Left kidney (tissue), 2 donors: ENCODE data around the gene SSH3. TPM values are rescaled to one million over a fixed set of nuclear protein-coding genes. Genes with fewer than 3 reads are reported as not detected.

Source experiments
- DNase-seq: peaks from one replicate; pipeline ENCODE4 v3.0.0-alpha.2; 2013
- polyA plus RNA-seq: library from polyadenylated mRNA; unstranded; fragments of 120-200 nt; gene quantifications from one replicate; pipeline ENCODE4 v1.2.1, GENCODE V29; 2013; ENCODE audit not compliant: insufficient read length

The SSH3 gene
- polyA plus RNA-seq, 1 donor, result 22.8 TPM

DNA sequence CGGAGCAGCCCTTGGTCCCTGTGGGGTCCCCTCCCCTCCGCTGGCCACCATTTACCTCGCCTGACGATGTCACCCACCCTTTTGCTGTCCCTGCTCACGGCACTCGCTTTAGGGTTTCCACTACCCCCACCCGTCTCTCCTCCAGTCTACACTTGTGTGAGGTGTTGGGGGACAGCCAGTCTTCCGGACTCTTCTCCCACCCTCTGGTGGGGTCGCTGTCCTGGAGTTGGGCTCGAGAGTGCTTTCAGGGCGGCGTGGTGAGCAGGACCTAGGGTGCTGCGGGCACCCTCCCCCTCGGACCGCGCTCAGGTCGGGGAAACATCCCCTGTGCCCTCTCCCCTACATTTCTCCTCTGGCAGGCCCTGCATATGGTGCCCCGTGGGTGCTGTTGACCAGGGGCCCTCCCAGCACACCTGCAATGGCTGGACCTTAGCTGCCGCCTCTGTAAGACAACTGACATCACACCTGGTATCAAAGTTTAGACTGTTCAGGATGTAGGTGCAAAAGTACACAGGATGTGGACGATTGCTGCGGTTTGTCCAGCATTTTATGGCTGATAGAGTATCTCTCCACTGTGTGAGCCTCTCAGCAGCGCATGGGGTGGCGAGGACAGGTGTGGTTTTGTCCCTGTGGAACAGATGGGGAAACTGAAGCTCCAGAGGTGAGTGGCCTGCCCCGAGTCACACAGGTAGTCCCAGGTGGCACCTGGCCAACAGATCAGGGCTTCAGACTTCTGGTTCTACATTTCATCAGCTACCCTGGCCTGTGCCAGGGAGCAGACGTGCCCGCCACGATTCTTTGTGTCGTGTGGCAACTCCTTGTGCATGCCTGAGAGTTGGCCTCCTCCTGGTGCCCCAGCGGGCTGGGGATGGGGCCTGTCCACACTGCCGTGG is 35.9 kb upstream of the SSH3 start:
- no peak for DNase-seq

DNA sequence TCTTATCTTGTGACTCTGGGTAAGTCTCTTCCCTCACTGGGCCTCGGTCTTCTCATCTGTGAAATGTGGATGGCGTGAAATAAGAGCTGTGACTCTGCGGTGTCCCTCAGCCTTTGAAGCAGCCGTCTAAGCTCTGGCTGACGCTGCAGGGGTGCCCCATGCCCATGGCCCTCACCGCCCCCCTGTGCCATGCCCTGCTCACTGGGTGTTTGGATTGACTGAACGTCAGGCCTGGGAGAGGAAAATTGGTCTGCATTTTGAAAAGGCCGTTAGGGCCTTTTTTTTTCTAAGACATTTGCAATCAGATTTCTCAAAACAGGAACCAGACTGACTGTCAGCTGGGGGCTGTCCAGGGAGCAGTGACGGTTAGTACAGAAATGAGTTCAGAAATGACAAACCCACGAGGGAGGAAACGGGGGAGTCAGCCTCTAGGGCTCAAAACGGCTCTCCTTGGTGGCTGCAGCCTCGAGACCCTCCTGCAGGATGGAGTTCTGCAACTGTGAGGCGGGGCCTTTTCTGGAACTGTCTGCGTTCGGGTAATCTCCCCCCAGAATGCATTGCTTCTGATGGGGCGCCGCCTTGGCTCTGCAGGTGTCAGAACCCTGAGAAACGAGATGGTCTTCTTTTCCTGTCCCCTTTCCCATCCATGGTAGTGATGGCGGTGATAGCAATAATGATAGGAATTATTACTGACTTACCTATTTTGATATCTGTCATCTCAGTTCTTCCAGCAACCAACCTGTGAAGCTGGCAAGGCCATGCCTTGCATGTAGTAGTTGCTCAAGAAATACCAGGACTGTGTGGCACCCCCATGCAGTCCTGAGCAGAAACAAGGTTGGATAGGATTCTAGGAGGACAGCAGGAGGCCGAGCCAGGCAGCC is 35.0 kb upstream of the SSH3 start:
- DNase-seq, result no peak

DNA sequence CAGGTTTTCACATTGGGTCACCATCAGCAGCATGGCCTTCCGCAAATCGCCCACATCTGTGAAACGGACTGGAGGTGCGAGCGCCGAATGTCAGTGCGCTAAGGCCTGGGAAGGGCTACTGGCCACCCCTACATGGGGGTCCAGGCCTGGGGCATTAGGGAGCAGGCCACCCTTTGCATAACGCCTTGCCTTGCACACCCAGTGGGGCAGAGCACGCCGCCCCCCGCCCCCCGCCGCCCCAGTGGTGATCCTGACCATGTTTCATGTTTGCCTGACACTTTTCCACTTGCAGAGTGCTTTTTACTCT is 34.4 kb upstream of the SSH3 start:
- DNase-seq, result no peak

DNA sequence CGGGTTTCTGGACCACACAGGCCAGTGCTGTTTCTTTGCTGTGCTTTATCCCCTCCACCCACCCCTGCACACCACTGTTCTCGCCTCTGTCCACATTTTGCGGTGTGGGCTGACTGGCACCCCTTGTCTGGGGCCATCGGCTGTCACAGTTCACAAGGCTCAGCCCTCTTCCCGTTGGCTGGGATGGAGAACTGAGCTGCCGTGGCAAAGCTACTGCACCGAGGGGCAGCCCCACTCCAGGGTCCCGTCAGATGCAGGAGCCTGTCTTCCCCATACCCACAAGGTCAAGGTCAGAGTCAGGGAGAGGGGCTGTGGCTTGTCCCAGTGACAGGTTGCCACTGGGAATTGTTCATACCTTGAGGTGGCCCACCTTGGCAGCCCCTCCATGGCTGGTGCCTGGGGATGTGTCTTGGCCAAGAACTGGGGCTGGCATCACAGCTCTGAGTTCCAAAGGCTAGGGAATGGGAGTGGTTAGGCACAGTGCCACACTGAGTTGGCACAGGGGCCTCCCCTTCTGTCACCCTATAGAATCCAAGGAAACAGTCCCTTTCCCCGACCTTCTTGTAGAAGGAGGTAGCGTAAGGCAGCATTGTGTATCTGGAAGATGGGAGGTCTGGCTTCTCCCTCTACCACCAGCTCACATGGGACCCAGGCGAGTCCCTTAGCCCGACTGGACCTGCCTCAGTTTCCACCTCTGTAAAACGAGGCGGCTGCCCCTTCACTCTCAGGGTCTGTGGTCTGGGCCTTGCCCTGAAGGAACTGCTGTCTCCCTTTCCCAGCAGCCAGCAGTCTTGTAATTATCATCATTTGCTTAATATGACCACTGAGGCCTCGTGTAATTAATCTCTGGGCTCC is 33.7 kb upstream of the SSH3 start:
- no peak for DNase-seq

DNA sequence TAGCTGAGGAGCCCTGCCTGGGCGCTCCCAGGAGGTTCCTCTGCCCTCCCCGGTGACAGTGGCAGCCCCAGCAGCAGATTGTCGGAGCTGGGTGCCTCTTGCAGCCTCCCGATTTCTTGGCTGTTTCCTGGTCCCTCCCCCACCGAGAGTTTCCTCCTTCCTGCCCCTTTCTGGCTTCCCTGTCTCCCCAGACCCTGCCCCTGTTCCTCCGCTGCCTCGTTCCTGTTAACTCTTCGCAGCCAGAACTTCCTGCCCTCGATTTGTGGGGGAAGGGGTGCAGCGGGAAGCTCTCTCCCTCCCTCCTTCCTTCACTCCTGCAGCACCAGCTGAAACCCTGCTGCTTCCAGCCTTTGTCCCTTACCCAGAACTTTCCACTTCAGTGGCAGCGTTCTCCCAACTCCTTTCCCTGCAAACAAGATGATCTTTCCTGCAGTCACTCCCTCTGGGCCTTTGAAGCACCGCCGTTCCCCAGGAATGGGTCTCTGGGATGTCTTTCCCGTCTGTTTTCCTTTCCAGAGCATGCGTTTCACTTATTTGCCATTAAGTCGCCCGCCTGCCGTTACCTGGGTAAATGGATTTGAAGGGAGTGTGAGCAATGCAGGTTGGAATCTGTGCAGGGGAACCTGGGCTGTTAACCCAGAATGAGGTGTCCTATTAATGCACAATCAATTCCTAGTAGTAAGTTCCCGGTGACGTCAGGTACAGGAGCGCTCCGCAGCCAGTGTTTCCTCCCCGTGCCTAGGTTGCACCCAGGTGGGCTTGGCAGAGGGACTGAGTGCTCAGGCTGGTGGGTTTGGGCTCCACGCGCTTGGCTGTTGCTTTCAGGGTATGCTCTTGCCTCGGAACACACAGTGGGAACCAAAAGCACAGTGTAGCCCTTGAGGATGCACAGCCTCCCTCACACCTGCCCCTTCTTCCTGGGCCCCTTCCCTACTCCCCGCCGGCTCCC is 32.8 kb upstream of the SSH3 start:
- no peak for DNase-seq

DNA sequence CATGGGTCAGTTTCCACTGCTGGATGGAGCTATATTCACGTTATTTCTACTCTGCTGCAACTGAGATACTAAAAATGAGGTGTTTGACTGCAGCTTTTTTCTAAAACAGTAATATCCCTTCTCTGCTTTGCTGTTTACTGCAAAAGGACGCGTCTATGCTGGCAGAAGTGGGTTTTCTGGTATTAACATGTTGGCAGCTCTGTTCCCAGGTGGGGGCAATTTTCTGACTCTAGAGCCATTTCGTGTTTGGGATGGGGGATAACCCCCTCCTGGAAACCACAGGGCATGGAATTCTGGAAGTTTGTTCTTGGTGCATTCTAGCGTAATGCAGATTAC is 32.2 kb upstream of the SSH3 start:
- no peak for DNase-seq

DNA sequence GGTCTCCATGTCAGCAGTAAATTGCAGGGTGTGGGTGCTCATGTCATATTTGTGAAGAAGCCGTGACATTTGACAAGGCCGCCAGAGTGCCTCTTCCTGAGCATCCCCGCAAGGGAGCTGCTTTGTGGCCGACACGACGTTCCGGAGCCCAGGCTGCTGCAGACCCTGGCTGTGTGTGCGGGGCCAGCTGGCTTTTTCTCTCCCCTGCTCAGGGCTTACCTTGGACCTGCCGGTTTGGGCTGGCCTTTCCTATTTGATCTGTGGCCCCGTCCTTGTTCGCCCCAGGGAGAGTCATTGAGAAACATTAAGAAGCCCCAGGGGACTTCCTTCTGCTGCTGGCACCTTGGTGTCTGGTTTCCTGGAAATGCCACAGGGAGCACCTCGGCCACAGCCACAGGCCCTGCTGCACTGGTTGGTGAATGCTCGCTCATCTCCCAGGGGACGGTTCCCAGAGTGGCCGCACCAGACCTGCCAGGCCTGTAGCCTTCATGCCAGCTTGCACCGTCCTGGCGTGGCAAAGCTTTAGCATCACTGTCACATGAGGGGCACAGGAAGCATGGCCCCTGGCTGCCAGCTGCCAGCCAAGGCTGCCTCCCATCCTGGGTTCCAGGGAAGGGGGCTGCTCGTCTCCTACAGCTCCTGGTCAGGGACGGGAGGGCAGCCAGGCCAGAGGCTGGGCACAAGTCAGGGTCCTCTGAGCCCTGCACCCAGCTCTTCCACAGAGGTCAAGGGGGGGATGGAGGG is 31.6 kb upstream of the SSH3 start:
- DNase-seq, result no peak

DNA sequence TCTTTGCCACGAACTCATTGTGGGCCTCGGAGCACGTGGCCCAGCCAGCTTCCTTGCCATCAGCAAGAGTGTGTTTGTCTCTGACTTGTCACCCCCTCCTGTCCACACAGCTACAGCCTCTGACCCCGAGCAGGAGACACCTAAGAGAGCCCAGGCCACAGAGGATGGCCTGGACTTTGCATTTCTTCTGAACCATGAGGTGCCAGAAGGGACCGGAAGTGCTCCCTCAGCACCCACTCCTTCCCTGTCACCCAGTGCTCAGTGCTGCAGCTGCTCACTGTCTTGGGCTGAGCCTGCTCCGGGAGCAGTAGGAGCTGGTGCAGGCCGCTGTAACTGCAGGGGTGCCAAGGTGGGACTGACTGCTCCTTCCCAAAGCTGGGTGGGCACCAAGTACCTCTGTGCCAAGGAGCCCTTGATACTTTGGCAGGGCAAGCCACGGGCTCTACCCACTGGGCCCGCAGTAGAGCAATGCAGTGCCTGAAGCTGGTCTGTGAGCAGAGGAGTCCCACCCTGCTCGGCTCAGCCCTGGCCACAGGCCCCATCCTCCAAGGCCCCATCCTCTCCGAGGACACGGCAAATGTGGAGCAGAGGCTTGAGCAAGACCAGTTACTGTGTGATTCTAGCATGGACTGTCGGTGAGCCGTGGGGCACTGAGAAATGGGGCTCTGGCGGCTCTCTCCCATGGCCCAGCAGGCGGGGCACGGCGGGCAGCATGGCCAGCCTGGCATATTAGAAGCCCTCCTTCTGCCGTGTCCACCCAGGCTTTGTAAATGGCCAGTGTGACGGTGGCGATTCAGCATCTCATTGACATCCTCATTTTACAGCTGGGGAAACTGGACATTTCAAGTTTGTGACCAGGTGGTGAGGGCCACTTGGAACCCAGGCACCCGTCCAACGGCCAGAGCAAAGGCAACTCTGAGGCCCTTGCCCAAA is 30.7 kb upstream of the SSH3 start:
- DNase-seq, result no peak

DNA sequence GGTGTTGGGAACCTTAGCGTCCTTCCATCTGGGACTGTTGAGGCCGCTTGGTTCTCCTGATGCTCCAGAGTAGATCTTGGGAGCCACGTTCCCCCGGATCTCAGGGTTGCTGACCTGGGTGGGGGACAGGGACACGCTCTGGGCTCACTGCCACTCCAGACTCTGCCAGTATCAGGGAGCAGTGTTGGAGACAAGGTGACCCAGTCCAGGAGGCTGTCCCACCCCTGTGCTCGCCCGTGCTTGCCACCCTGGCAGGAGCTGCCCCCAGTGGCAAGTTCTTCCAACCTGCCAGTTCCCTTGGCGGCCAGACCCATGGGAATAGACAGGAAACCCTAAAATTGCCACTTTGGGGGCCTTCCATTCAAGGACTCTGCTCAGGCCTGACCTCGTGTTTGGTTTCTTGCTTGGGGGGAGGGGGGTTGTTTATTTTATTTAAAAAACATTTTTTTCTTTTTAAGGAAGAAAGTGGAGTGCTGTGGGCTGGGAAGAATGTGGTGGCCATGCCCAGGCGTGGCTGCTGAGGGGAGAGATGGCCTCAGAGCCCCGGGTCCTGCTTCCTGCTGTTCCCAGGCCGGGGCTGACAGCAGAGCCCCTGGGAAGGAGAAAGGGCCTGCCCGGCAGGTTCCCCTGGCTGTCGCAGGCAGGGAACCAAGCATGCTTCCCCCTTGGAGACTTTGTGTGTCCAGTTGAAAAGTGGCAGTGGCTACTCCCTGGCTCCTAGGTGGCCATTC is 29.9 kb upstream of the SSH3 start:
- no peak for DNase-seq

DNA sequence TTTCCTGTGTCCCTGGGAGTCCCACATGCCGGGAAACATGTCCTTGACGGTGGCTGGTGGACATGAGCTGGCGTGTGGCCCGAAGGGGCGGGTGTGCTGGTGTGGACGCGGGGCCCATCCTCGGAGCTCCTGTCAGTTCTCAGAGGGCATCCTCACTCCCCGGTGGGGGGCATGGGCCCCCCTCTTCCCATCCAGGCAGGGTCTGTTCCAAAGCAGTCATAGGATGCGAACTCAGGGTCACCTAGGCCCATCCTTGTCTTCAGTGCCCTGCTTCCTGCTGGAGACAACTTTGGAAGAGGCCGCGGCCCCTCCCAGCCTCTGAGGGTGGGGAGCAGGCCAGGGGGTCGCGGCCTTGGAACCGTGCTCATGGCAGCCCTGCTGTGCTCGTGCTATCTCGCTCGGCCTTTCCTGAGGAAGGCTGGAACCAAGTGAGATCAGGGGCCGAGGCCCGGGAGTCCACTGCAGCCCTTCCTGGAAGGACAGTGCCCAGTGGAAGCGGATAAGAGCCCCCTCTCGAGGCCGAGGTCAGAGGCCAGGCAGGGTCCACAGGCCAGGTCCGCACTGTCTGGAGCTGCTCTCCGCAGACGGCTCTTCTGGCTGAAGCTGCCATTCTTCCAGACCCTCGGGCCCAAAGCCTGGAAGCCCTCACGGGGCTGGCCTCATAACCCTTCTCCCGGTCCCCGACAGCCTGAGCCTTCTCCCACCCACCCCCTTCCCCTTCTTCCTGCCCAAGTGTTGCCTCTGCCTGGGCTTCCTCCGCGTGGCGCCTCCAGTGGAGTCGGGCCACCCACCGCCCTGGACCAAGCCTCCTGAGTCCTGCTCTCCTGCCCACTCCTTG is 28.3 kb upstream of the SSH3 start:
- DNase-seq, result no peak

DNA sequence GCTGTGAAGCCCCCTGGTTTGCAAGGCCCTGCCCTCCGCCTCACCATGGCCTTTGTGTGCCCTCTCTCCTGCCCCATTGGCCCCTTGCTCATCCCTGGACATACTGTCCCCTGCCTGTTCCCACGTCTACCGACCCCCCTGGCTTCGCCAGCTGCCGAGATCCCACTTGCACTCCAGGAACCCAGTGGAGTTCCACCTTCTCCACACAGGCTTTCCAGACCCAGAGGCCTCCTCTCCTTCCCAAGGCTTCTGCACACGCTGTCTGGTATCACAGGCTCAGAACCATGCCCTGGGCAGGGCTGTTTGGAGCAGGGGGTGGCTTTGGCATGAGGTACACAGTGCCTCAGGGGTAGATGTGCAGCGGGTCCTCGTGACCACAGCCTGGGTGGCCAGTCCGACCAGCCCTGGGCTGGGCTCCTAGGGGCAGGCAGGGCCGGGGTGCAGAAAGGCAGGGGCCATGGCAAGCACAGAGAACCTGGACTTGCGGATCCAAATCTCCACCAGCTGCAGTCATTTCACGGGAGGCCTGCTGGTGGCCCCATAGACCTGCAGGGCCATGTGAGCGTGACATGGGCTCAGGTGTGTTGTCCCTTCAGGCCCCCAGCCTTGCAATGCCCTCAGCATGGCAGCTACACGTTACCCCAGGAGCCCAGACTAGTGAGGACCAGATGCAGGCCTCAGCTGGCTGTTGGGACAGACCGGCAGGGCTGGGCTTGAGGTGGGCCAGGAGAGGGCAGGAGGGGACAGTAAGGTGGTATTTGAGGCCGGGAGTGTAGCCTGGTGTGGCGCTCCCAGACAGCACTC is 27.5 kb upstream of the SSH3 start:
- no peak for DNase-seq

DNA sequence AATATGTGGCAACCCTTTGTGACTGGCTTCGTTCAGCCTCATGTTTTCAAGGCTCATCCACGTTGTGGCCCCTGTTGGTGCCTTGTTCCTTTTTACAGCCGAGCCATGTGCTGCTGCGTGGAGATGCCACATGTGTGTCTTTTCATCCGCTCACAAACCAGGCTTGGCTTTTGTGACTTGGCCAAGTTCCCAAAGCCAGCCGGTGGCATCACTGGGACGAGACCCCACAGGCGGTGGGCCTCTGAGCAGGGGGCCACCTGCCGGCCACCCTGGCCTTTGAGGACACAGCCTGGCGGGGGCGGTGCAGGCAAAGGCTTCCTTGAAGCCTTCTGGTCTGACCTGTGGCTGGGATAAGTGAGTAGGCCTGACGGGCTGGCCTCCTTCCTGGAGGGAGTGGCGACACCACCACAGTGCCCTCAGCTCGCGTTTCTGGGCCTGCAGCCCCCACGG is 26.5 kb upstream of the SSH3 start:
- DNase-seq, result no peak

DNA sequence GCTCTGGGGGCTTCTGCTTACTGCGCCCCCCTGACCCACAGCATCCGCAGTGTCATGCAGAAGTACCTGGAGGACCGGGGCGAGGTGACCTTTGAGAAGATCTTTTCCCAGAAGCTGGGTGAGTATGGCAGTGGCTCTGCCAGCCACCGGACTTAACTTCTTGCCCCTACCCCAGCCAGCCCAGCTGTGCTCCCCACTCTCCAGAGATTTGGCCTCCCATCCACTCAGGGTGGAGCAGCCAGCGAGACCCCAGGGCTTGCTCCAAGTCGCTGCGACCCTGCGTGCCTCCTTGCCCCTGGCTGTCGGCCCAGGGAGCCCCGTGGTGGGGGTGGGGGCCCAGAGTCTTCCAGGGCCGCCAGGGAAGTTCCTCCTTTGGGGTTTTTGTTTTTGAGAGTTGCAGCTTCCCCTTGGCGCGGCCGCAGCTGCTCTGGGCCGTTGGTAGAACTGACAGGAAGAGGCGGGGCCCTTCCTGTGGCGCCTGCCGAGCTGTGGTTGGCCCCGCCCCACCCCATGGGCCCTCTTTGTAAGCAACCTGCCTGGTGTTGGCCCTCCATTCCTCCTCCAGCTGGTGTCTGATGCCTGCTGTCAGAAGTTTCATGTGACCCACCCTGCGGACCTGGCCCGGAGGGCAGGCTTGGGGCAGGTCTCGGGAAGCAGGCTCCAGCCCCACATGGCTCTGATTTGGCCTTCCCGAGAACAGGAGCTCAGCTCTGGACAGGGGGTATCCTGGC is 25.9 kb upstream of the SSH3 start:
- DNase-seq, result no peak

DNA sequence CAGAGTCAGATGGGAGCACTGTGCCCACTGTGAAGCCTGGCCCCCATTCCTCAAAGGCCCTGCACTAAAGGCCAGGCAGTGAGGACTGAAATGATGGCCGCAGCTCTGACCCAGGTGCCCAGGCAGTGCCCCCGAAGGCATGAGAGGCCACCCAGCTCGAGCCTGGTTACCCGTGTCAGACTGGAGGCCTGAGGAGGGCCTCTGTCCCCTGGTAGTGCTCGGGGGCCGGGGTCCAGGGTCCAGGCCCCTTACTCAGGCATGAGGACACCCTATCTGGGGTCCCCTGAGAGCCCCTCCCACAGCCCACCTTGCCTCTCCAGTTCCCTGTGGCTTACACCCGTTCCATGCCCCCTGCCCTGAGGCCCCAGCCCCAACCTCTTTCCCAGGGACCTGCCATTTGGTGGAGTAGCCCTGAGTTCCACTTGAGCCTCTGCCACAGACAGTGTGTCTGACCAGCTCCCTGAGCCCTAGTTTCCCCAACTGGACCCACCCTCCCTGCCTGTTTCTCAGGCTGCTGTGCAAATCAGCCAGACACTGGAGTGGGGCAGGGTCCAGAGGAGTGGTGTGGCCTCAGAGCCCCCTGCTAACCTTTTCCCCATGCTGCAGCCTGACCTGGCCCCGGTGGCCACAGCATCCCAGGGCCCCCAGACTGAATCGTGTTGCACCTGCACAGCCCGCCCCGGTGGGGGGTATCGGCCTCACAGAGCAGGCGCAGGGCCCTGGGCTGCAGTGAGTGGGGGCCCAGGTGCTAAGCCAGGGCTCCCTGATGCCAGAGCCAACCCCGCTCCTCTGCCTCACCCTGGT is 25.0 kb upstream of the SSH3 start:
- DNase-seq, result no peak

DNA sequence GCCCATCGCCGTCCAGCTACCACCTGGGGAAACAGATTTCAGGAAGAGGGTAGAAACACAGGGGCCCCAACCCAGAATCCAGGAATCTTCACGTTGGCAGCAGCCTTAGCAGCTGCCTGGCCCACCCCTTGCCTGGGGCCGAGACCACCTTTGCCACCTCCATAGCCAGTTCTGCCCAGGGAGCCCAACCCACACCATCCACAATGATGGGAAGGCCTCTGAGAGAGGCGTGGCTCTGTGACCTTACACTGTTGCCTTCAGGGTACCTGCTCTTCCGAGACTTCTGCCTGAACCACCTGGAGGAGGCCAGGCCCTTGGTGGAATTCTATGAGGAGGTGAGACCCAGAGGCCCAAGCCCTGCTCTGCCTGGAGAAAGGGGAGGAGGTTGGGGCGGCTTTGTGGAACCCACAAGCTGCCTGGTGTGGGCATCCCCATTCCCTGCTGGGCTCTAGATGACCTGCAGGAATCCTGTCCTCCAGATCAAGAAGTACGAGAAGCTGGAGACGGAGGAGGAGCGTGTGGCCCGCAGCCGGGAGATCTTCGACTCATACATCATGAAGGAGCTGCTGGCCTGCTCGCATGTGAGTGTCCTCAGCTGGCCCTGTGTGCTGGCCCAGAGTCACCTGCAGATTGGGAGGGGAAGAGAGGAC is 24.3 kb upstream of the SSH3 start:
- DNase-seq, result no peak
